ENCODE data around the gene ADAMTSL2. TPM values are rescaled to one million over a fixed set of nuclear protein-coding genes. Genes with fewer than 3 reads are reported as not detected.

ADAMTSL2 gene
- polyA plus RNA-seq, 1 donor (not counting 4 experiments of a cell fraction or from before 2014, with no cell fraction given), result not detected

- Histone ChIP-seq H3K4me3 (ENCODE audit: control insufficient read depth in 2 of 3, extremely low read depth in 1 of 3, insufficient read depth in 2 of 3, low read depth in 1 of 3, low read length in 3 of 3) (no peak overlapping the region), H3K4me1 (ENCODE audit: control insufficient read depth, extremely low read depth, insufficient read depth, low read length) (no peaks in the 10 kb centered on the region), H3K4me2 (ENCODE audit: control insufficient read depth, extremely low read depth, insufficient read depth, low read depth, low read length) (no peak overlapping the region), H4K20me1 (ENCODE audit: control insufficient read depth, extremely low read depth, insufficient read depth, low read length) (no peaks in the 10 kb centered on the region), H3K9me1 (ENCODE audit: control insufficient read depth, extremely low read depth, insufficient read depth, low read length) (no peaks in the 10 kb centered on the region), H3K79me2 (ENCODE audit: control insufficient read depth, insufficient read depth, low read length) (no peaks in the 10 kb centered on the region), H3K27me3 (ENCODE audit: control insufficient read depth, extremely low read depth, insufficient read depth, low read length) (peaks cover 49% of the 10 kb centered on the region), H3K27ac (ENCODE audit: control insufficient read depth, insufficient read depth, low read length) (no peak overlapping the region), H3K36me3 (ENCODE audit: control insufficient read depth in 2 of 2, extremely low read depth in 1 of 2, insufficient read depth in 2 of 2, low read length in 2 of 2) (no peaks in the 10 kb centered on the region), H3K9ac (ENCODE audit: control insufficient read depth, extremely low read depth, insufficient read depth, low read length) (no peak overlapping the region), H2AFZ (ENCODE audit: control insufficient read depth, low read length) (no peak overlapping the region), H3K9me3 (ENCODE audit: control insufficient read depth, low read depth, low read length) (no peaks in the 10 kb centered on the region)
- dilution Hi-C loops (cut with MboI; ENCODE audit: extremely low pct_ligation_motif_present, low sequenced_read_pairs), result no loop called here
- no peak for DNase-seq (ENCODE audit: low read depth, low spot score)
- no peak for FAIRE-seq
- TF ChIP-seq EZH2 (IDR thresholded peaks at IDR 0.05; ENCODE audit: low read length), result no peak
- no peak for TF ChIP-seq CTCF (optimal IDR thresholded peaks at IDR 0.05 in 1 of 3, IDR thresholded peaks at IDR 0.05 in 1 of 3, conservative IDR thresholded peaks at IDR 0.05 in 1 of 3; ENCODE audit: extremely low read depth in 1 of 3, insufficient read depth in 2 of 3, low read length in 3 of 3)
Measured at GRCh38 chr9:133583111-133583510, 48.6 kb downstream of the ADAMTSL2 start.

- no peak for TF ChIP-seq CTCF (optimal IDR thresholded peaks at IDR 0.05 in 1 of 3, IDR thresholded peaks at IDR 0.05 in 1 of 3, conservative IDR thresholded peaks at IDR 0.05 in 1 of 3; ENCODE audit: extremely low read depth in 1 of 3, insufficient read depth in 2 of 3, low read length in 3 of 3)
- TF ChIP-seq EZH2 (IDR thresholded peaks at IDR 0.05; ENCODE audit: low read length), result no peak
- Histone ChIP-seq H3K4me1 (ENCODE audit: control insufficient read depth, extremely low read depth, insufficient read depth, low read length) (no peaks in the 10 kb centered on the region), H3K9me3 (ENCODE audit: control insufficient read depth, low read depth, low read length) (peaks cover 3% of the 10 kb centered on the region), H3K36me3 (ENCODE audit: control insufficient read depth in 2 of 2, extremely low read depth in 1 of 2, insufficient read depth in 2 of 2, low read length in 2 of 2) (no peaks in the 10 kb centered on the region), H3K4me3 (ENCODE audit: control insufficient read depth in 2 of 3, extremely low read depth in 1 of 3, insufficient read depth in 2 of 3, low read depth in 1 of 3, low read length in 3 of 3) (no peak overlapping the region), H4K20me1 (ENCODE audit: control insufficient read depth, extremely low read depth, insufficient read depth, low read length) (no peaks in the 10 kb centered on the region), H3K4me2 (ENCODE audit: control insufficient read depth, extremely low read depth, insufficient read depth, low read depth, low read length) (no peak overlapping the region), H3K9ac (ENCODE audit: control insufficient read depth, extremely low read depth, insufficient read depth, low read length) (no peak overlapping the region), H3K9me1 (ENCODE audit: control insufficient read depth, extremely low read depth, insufficient read depth, low read length) (no peaks in the 10 kb centered on the region), H2AFZ (ENCODE audit: control insufficient read depth, low read length) (no peak overlapping the region), H3K79me2 (ENCODE audit: control insufficient read depth, insufficient read depth, low read length) (no peaks in the 10 kb centered on the region), H3K27ac (ENCODE audit: control insufficient read depth, insufficient read depth, low read length) (no peak overlapping the region), H3K27me3 (ENCODE audit: control insufficient read depth, extremely low read depth, insufficient read depth, low read length) (peaks cover 49% of the 10 kb centered on the region)
- DNase-seq (ENCODE audit: low read depth, low spot score) (no peak), FAIRE-seq (no peak)
- dilution Hi-C loops (cut with MboI; ENCODE audit: extremely low pct_ligation_motif_present, low sequenced_read_pairs), result no loop called here
Measured at GRCh38 chr9:133583586-133583985, 49.1 kb downstream of the ADAMTSL2 start.
